ENCODE results near the gene LTBP3.
"Not testable (repeated sequence)": the region's sequence is repeated elsewhere in the genome, so short reads cannot be mapped to it uniquely, and the experiment has no call there.

The LTBP3 gene

GRCh38 chr11:65572356-65573051 lies 14.3 kb upstream of the LTBP3 start, which contains the start of gene FAM89B:
FAM89B (plus strand) TSS chr11:65572538; CDS start chr11:65572670, 132 bp downstream.
- peak in 2 of 3 experiments; percentile 62 to 74 for DNase-seq (ENCODE audit: low read depth in 2 of 3, low spot score in 2 of 3)

- no peak for DNase-seq (ENCODE audit: low read depth in 2 of 3, low spot score in 2 of 3)
Measured at GRCh38 chr11:65571940-65572339, 13.8 kb upstream of the LTBP3 start.

GRCh38 chr11:65571420-65571819 lies 13.3 kb upstream of the LTBP3 start:
- no peak for DNase-seq (ENCODE audit: low read depth in 2 of 3, low spot score in 2 of 3)

GRCh38 chr11:65569973-65570918 lies 12.1 kb upstream of the LTBP3 start, which contains the start of gene ZNRD2:
ZNRD2 (plus strand) TSS chr11:65570477; CDS start chr11:65570492, 15 bp downstream.
- DNase-seq (ENCODE audit: low read depth in 2 of 3, low spot score in 2 of 3), result peak; percentile 86 to 98 (median 94)

- DNase-seq (ENCODE audit: low read depth in 2 of 3, low spot score in 2 of 3), result no peak
Measured at GRCh38 chr11:65569164-65569972, 11.2 kb upstream of the LTBP3 start.

GRCh38 chr11:65565624-65566453 lies 7.7 kb upstream of the LTBP3 start:
- DNase-seq (ENCODE audit: low read depth in 2 of 3, low spot score in 2 of 3), result no peak

GRCh38 chr11:65564879-65565559 lies 6.9 kb upstream of the LTBP3 start:
- not testable (repeated sequence) for DNase-seq (ENCODE audit: low read depth in 2 of 3, low spot score in 2 of 3)

GRCh38 chr11:65563601-65564000 lies 5.4 kb upstream of the LTBP3 start:
- DNase-seq (ENCODE audit: low read depth in 2 of 3, low spot score in 2 of 3), result no peak

GRCh38 chr11:65562788-65563187 lies 4.6 kb upstream of the LTBP3 start:
- no peak for DNase-seq (ENCODE audit: low read depth in 2 of 3, low spot score in 2 of 3)

- no peak for DNase-seq (ENCODE audit: low read depth in 2 of 3, low spot score in 2 of 3)
Measured at GRCh38 chr11:65562020-65562419, 3.9 kb upstream of the LTBP3 start.

GRCh38 chr11:65560555-65561418 lies 2.6 kb upstream of the LTBP3 start:
- DNase-seq (ENCODE audit: low read depth in 2 of 3, low spot score in 2 of 3), result no peak

GRCh38 chr11:65559951-65560537 lies 1.9 kb upstream of the LTBP3 start:
- no peak for DNase-seq (ENCODE audit: low read depth in 2 of 3, low spot score in 2 of 3)

GRCh38 chr11:65559535-65559934 lies 1.4 kb upstream of the LTBP3 start:
- DNase-seq (ENCODE audit: low read depth in 2 of 3, low spot score in 2 of 3), result no peak

- no peak for DNase-seq (ENCODE audit: low read depth in 2 of 3, low spot score in 2 of 3)
Measured at GRCh38 chr11:65558930-65559509, 861 bp upstream of the LTBP3 start.

- no peak for DNase-seq (ENCODE audit: low read depth in 2 of 3, low spot score in 2 of 3)
Measured at GRCh38 chr11:65557280-65558001, 718 bp downstream of the LTBP3 start.

- no peak for DNase-seq (ENCODE audit: low read depth in 2 of 3, low spot score in 2 of 3)
Measured at GRCh38 chr11:65556470-65557279, 1.5 kb downstream of the LTBP3 start.
